OCI-LY1 (cell line): ENCODE results near the gene TRIM13.

Experiments
- H2AFZ ChIP-seq: fragments of 200-600 bp; sonication (generic), shearing (Covaris generic); 2 replicates; pipeline ENCODE4 v1.6.0; 2014; ENCODE audit warnings: antibody characterized with exemption, mild to moderate bottlenecking, low read length
- H3F3A ChIP-seq: fragments of 200-600 bp; sonication (generic), shearing (Covaris generic); 2 replicates; pipeline ENCODE4 v1.6.0; 2014; ENCODE audit warnings: mild to moderate bottlenecking, antibody characterized with exemption, low read length, moderate library complexity; ENCODE audit not compliant: insufficient read depth
- H3K27ac ChIP-seq: fragments of 200-600 bp; sonication (generic); 2 replicates; pipeline ENCODE4 v1.5.1; 2014; ENCODE audit warnings: low read length, mixed run types, mild to moderate bottlenecking, low read depth; ENCODE audit not compliant: poor library complexity, severe bottlenecking
- H3K27me3 ChIP-seq: fragments of 200-600 bp; sonication (generic); 2 replicates; pipeline ENCODE4 v1.6.0; 2014; ENCODE audit warnings: antibody characterized with exemption, mild to moderate bottlenecking, low read length, moderate library complexity; ENCODE audit not compliant: insufficient read depth
- H3K36me3 ChIP-seq: fragments of 200-600 bp; sonication (generic); 2 replicates; pipeline ENCODE4 v1.6.1; 2014; ENCODE audit warnings: mild to moderate bottlenecking, antibody characterized with exemption, low read length, moderate library complexity, mixed read lengths; ENCODE audit not compliant: insufficient read depth
- H3K4me1 ChIP-seq: fragments of 200-600 bp; sonication (generic); 2 replicates; pipeline ENCODE4 v1.5.1; 2014; ENCODE audit warnings: mild to moderate bottlenecking, low read length, moderate library complexity; ENCODE audit not compliant: insufficient read depth, severe bottlenecking
- H3K4me2 ChIP-seq: fragments of 200-600 bp; sonication (generic), shearing (Covaris generic); 2 replicates; pipeline ENCODE4 v1.6.1; 2014; ENCODE audit warnings: low read length
- H3K4me3 ChIP-seq: fragments of 200-600 bp; sonication (generic); 2 replicates; pipeline ENCODE4 v1.5.1; 2014; ENCODE audit warnings: low read length, low read depth, mild to moderate bottlenecking, mixed read lengths; ENCODE audit not compliant: poor library complexity, severe bottlenecking
- H3K79me2 ChIP-seq: fragments of 200-600 bp; shearing (Covaris generic); 2 replicates; pipeline ENCODE4 v1.6.1; 2016; ENCODE audit warnings: mixed run types, low read length, mixed read lengths; ENCODE audit not compliant: insufficient read depth
- H3K9ac ChIP-seq: fragments of 200-600 bp; sonication (generic), shearing (Covaris generic); 2 replicates; pipeline ENCODE4 v1.6.1; 2014; ENCODE audit warnings: mild to moderate bottlenecking, low read length, mixed read lengths
- H3K9me2 ChIP-seq: fragments of 200-600 bp; sonication (generic), shearing (Covaris generic); 2 replicates; pipeline ENCODE4 v1.6.1; 2014; ENCODE audit warnings: low read depth, mild to moderate bottlenecking, low read length, mixed read lengths
- H3K9me3 ChIP-seq: fragments of 200-600 bp; shearing (Covaris generic); 2 replicates; pipeline ENCODE4 v1.6.1; 2014; ENCODE audit warnings: low read length, mixed read lengths
- H4K20me1 ChIP-seq: fragments of 200-600 bp; sonication (generic), shearing (Covaris generic); 2 replicates; pipeline ENCODE4 v1.6.0; 2016; ENCODE audit warnings: mild to moderate bottlenecking, low read length; ENCODE audit not compliant: insufficient read depth
- CTCF ChIP-seq: fragments of 200-600 bp; sonication (generic), shearing (Covaris generic); IDR thresholded peaks from 2 replicates; pipeline ENCODE4 v1.5.1; 2017; ENCODE audit warnings: mild to moderate bottlenecking, antibody characterized with exemption, low read length, moderate library complexity, mixed read lengths
- EZH2 ChIP-seq: fragments of 200-600 bp; sonication (generic), shearing (Covaris generic); IDR thresholded peaks from 2 replicates; pipeline ENCODE4 v1.8.0; 2017; ENCODE audit warnings: borderline replicate concordance, mixed run types, mild to moderate bottlenecking, antibody characterized with exemption, low read length, moderate library complexity, mixed read lengths

TRIM13 gene

GRCh38 chr13:49958321-49958720 is 38.5 kb upstream of the TRIM13 start:
- TF ChIP-seq EZH2 (no peak), CTCF (no peak)
- no peak overlapping the region for H3K4me3 ChIP-seq
- no peaks in the 10 kb centered on the region for H3K9me2 ChIP-seq
- H3K27me3 ChIP-seq = no peaks in the 10 kb centered on the region
- H3K27ac ChIP-seq = no peak overlapping the region
- H3K36me3 ChIP-seq = peaks cover 7% of the 10 kb centered on the region
- H3F3A ChIP-seq = no peaks in the 10 kb centered on the region
- H3K4me1 ChIP-seq = no peaks in the 10 kb centered on the region
- H3K9ac ChIP-seq = no peak overlapping the region
- no peak overlapping the region for H2AFZ ChIP-seq
- no peaks in the 10 kb centered on the region for H4K20me1 ChIP-seq
- H3K4me2 ChIP-seq = no peak overlapping the region
- H3K79me2 ChIP-seq = no peaks in the 10 kb centered on the region
- peaks cover 3% of the 10 kb centered on the region; the same call in 1 of the 2 replicates for H3K9me3 ChIP-seq

- no peaks in the 10 kb centered on the region for H3K9me2 ChIP-seq
- TF ChIP-seq EZH2 = no peak
- TF ChIP-seq CTCF = no peak
- H3K9ac ChIP-seq = no peak overlapping the region
- no peaks in the 10 kb centered on the region for H3F3A ChIP-seq
- H3K36me3 ChIP-seq = peaks cover 10% of the 10 kb centered on the region
- no peak overlapping the region for H3K4me3 ChIP-seq
- H4K20me1 ChIP-seq = no peaks in the 10 kb centered on the region
- H3K4me2 ChIP-seq = no peak overlapping the region
- H3K79me2 ChIP-seq = no peaks in the 10 kb centered on the region
- no peaks in the 10 kb centered on the region for H3K27me3 ChIP-seq
- no peaks in the 10 kb centered on the region for H3K4me1 ChIP-seq
- no peak overlapping the region for H3K27ac ChIP-seq
- no peak overlapping the region for H2AFZ ChIP-seq
- H3K9me3 ChIP-seq = peaks cover 6% of the 10 kb centered on the region
Observed at GRCh38 chr13:49967456-49967855, 29.4 kb upstream of the TRIM13 start.

GRCh38 chr13:49972709-49973108 is 24.1 kb upstream of the TRIM13 start:
- no peak overlapping the region for H2AFZ ChIP-seq
- H3K27me3 ChIP-seq = no peaks in the 10 kb centered on the region
- no peaks in the 10 kb centered on the region; the same call in 1 of the 2 replicates for H3K36me3 ChIP-seq
- no peaks in the 10 kb centered on the region for H3K79me2 ChIP-seq
- no peak overlapping the region for H3K4me2 ChIP-seq
- H3K9ac ChIP-seq = no peak overlapping the region
- TF ChIP-seq CTCF = no peak
- no peak for TF ChIP-seq EZH2
- no peaks in the 10 kb centered on the region for H3K9me3 ChIP-seq
- H3K4me3 ChIP-seq = no peak overlapping the region
- H4K20me1 ChIP-seq = no peaks in the 10 kb centered on the region
- H3K27ac ChIP-seq = no peak overlapping the region
- H3K4me1 ChIP-seq = no peaks in the 10 kb centered on the region
- H3K9me2 ChIP-seq = no peaks in the 10 kb centered on the region
- no peaks in the 10 kb centered on the region for H3F3A ChIP-seq
